NCI-H1105 treated with DMSO at 0.1 percent for 48 hours (cell line): ENCODE results near the gene TTC23L.
A peak's percentile ranks its signal among the peaks of the same experiment; 100 is the strongest.

Experiments used
- DNase-seq: peaks from one replicate; lab custom pipeline; 2025; lab: John Stamatoyannopoulos, UW

Gene TTC23L

GRCh38 chr5:34870382-34870781 is 31.4 kb downstream of the TTC23L start:
- no peak for DNase-seq

GRCh38 chr5:34876275-34876674 is 37.3 kb downstream of the TTC23L start:
- no peak for DNase-seq

GRCh38 chr5:34881246-34881645 is 42.3 kb downstream of the TTC23L start:
- DNase-seq: no peak

GRCh38 chr5:34886392-34887119 is 47.6 kb downstream of the TTC23L start:
- no peak for DNase-seq

GRCh38 chr5:34889394-34889793 is 50.4 kb downstream of the TTC23L start:
- no peak for DNase-seq

GRCh38 chr5:34891981-34892380 is 53.0 kb downstream of the TTC23L start:
- no peak for DNase-seq

GRCh38 chr5:34892414-34892813 is 53.5 kb downstream of the TTC23L start:
- DNase-seq: no peak

- no peak for DNase-seq
These were observed 55.8 kb downstream of the TTC23L start for GRCh38 chr5:34894716-34895115.

GRCh38 chr5:34895641-34896419 is 56.9 kb downstream of the TTC23L start:
- no peak for DNase-seq

- DNase-seq: no peak
These were observed 58.7 kb downstream of the TTC23L start for GRCh38 chr5:34897646-34898045.

- DNase-seq: peak; percentile 73
These were observed 59.4 kb downstream of the TTC23L start for GRCh38 chr5:34898258-34898895.

- DNase-seq: no peak
These were observed 60.1 kb downstream of the TTC23L start for GRCh38 chr5:34899066-34899465.

- DNase-seq: no peak
These were observed 61.7 kb downstream of the TTC23L start for GRCh38 chr5:34900652-34901051.

- DNase-seq: no peak
These were observed 64.3 kb downstream of the TTC23L start for GRCh38 chr5:34903260-34903659.

- DNase-seq: no peak
These were observed 66.6 kb downstream of the TTC23L start for GRCh38 chr5:34905564-34905963.

GRCh38 chr5:34913072-34913471 is 74.1 kb downstream of the TTC23L start:
- no peak for DNase-seq

- DNase-seq: no peak
These were observed 75.7 kb downstream of the TTC23L start for GRCh38 chr5:34914671-34915138.

GRCh38 chr5:34915139-34915855 is 76.3 kb downstream of the TTC23L start, which contains the start of the genes BRIX1 and RAD1:
Gene BRIX1 (plus strand): TSS chr5:34915711. CDS start chr5:34915739, 28 bp downstream.
Gene RAD1 (minus strand): TSS chr5:34915504. CDS start chr5:34914892, 612 bp downstream.
- peak; percentile 97 for DNase-seq

- DNase-seq: no peak
These were observed 76.9 kb downstream of the TTC23L start for GRCh38 chr5:34915856-34916192.

GRCh38 chr5:34916518-34916917 is 77.6 kb downstream of the TTC23L start:
- DNase-seq: no peak

GRCh38 chr5:34918025-34918424 is 79.1 kb downstream of the TTC23L start:
- no peak for DNase-seq

GRCh38 chr5:34919077-34919476 is 80.1 kb downstream of the TTC23L start:
- no peak for DNase-seq
